Memory B cell (primary cell): ENCODE data around the gene NLRP2B.
"Not testable (repeated sequence)": the region's sequence is repeated elsewhere in the genome, so short reads cannot be mapped to it uniquely, and the experiment has no call there.

Experiments
- ATAC-seq: fragments of 150-1000 bp; cut with Tn5 transposase; 2 replicates; pipeline ENCODE4 v1.10.0; 2021; ENCODE audit warnings: low read depth, mild to moderate bottlenecking, moderate library complexity
- DNase-seq, 2 donors: peaks; one replicate each; pipeline ENCODE4 v3.0.0; 2022; ENCODE audit warnings: low spot score in 2 of 2
- H3K27ac Mint-ChIP-seq: one replicate; pipeline ENCODE4 v1.8.0; 2022; ENCODE audit warnings: mild to moderate bottlenecking, moderate library complexity, mixed read lengths
- H3K27me3 Mint-ChIP-seq: one replicate; pipeline ENCODE4 v1.8.0; 2022; ENCODE audit warnings: mixed read lengths
- H3K36me3 Mint-ChIP-seq: one replicate; pipeline ENCODE4 v1.8.0; 2022; ENCODE audit warnings: mild to moderate bottlenecking, mixed read lengths
- H3K4me1 Mint-ChIP-seq: one replicate; pipeline ENCODE4 v1.8.0; 2022; ENCODE audit warnings: mixed read lengths
- H3K4me3 Mint-ChIP-seq: one replicate; pipeline ENCODE4 v1.8.0; 2022; ENCODE audit warnings: mild to moderate bottlenecking, moderate library complexity, mixed read lengths
- H3K9me3 Mint-ChIP-seq: one replicate; pipeline ENCODE4 v1.8.0; 2022; ENCODE audit warnings: mixed read lengths

Gene NLRP2B

GRCh38 chrX:57680160-57680559 is at the start of gene NLRP2B:
Gene NLRP2B, minus strand, starts transcription at chrX:57680260.
- no peak for ATAC-seq
- Mint-ChIP-seq H3K4me1 (no peaks in the 10 kb centered on the region), H3K27me3 (no peaks in the 10 kb centered on the region), H3K4me3 (no peak within 1 kb of the TSS), H3K27ac (no peak within 1 kb of the TSS), H3K9me3 (no peaks in the 10 kb centered on the region), H3K36me3 (no peaks in the 10 kb centered on the region)
- DNase-seq = no peak

GRCh38 chrX:57725995-57726394 is 45.9 kb upstream of the NLRP2B start:
- ATAC-seq, H3K4me1 Mint-ChIP-seq, H3K27ac Mint-ChIP-seq, H3K27me3 Mint-ChIP-seq, H3K4me3 Mint-ChIP-seq, H3K9me3 Mint-ChIP-seq, H3K36me3 Mint-ChIP-seq, DNase-seq: not testable (repeated sequence)

GRCh38 chrX:57681341-57681740 is 1.3 kb upstream of the NLRP2B start:
- H3K9me3 Mint-ChIP-seq = no peaks in the 10 kb centered on the region
- no peak overlapping the region for H3K4me3 Mint-ChIP-seq
- H3K27me3 Mint-ChIP-seq = no peaks in the 10 kb centered on the region
- no peaks in the 10 kb centered on the region for H3K36me3 Mint-ChIP-seq
- no peaks in the 10 kb centered on the region for H3K4me1 Mint-ChIP-seq
- no peak overlapping the region for H3K27ac Mint-ChIP-seq
- ATAC-seq = no peak
- DNase-seq = no peak

- Mint-ChIP-seq H3K9me3 (peaks cover 4% of the 10 kb centered on the region), H3K4me1 (no peaks in the 10 kb centered on the region), H3K27ac (no peak overlapping the region), H3K36me3 (no peaks in the 10 kb centered on the region), H3K4me3 (no peak overlapping the region), H3K27me3 (no peaks in the 10 kb centered on the region)
- DNase-seq (no peak), ATAC-seq (no peak)
Observed at GRCh38 chrX:57678686-57679428, 1.2 kb downstream of the NLRP2B start.

GRCh38 chrX:57677132-57677858 is 2.8 kb downstream of the NLRP2B start:
- H3K4me3 Mint-ChIP-seq = no peak overlapping the region
- no peaks in the 10 kb centered on the region for H3K36me3 Mint-ChIP-seq
- DNase-seq (no peak), ATAC-seq (no peak)
- H3K27ac Mint-ChIP-seq = no peak overlapping the region
- no peaks in the 10 kb centered on the region for H3K27me3 Mint-ChIP-seq
- H3K4me1 Mint-ChIP-seq = no peaks in the 10 kb centered on the region
- H3K9me3 Mint-ChIP-seq = peaks cover 6% of the 10 kb centered on the region

- H3K4me3 Mint-ChIP-seq = no peak overlapping the region
- no peaks in the 10 kb centered on the region for H3K36me3 Mint-ChIP-seq
Observed at GRCh38 chrX:57675320-57675719, 4.7 kb downstream of the NLRP2B start.

GRCh38 chrX:57674861-57675260 is 5.2 kb downstream of the NLRP2B start:
- Mint-ChIP-seq H3K4me1 (no peaks in the 10 kb centered on the region), H3K36me3 (no peaks in the 10 kb centered on the region), H3K9me3 (peaks cover 8% of the 10 kb centered on the region), H3K27ac (no peak overlapping the region), H3K4me3 (no peak overlapping the region), H3K27me3 (no peaks in the 10 kb centered on the region)
- DNase-seq (no peak), ATAC-seq (no peak)

More at GRCh38 chrX:57675320-57675719, 4.7 kb downstream of the NLRP2B start:
- Mint-ChIP-seq H3K27me3 (no peaks in the 10 kb centered on the region), H3K27ac (no peak overlapping the region), H3K9me3 (peaks cover 8% of the 10 kb centered on the region), H3K4me1 (no peaks in the 10 kb centered on the region)
- no peak for DNase-seq
- no peak for ATAC-seq

GRCh38 chrX:57669961-57670360 is 10.1 kb downstream of the NLRP2B start:
- Mint-ChIP-seq H3K4me1 (no peaks in the 10 kb centered on the region), H3K27ac (no peak overlapping the region), H3K4me3 (no peak overlapping the region), H3K36me3 (no peaks in the 10 kb centered on the region), H3K9me3 (peaks cover 7% of the 10 kb centered on the region), H3K27me3 (no peaks in the 10 kb centered on the region)
- ATAC-seq (no peak), DNase-seq (no peak)

GRCh38 chrX:57667010-57667409 is 13.1 kb downstream of the NLRP2B start:
- no peaks in the 10 kb centered on the region for H3K27me3 Mint-ChIP-seq
- no peaks in the 10 kb centered on the region for H3K4me1 Mint-ChIP-seq
- no peaks in the 10 kb centered on the region for H3K36me3 Mint-ChIP-seq
- ATAC-seq (no peak), DNase-seq (no peak)
- no peak overlapping the region for H3K4me3 Mint-ChIP-seq
- H3K9me3 Mint-ChIP-seq = peaks cover 2% of the 10 kb centered on the region
- H3K27ac Mint-ChIP-seq = no peak overlapping the region

- ATAC-seq (no peak), DNase-seq (no peak)
- H3K4me1 Mint-ChIP-seq = no peaks in the 10 kb centered on the region
Observed at GRCh38 chrX:57655065-57655464, 25.0 kb downstream of the NLRP2B start.

GRCh38 chrX:57652705-57653104 is 27.4 kb downstream of the NLRP2B start:
- H3K9me3 Mint-ChIP-seq = no peaks in the 10 kb centered on the region
- no peak overlapping the region for H3K4me3 Mint-ChIP-seq
- no peak for DNase-seq
- no peak for ATAC-seq
- H3K27ac Mint-ChIP-seq = no peak overlapping the region
- no peaks in the 10 kb centered on the region for H3K36me3 Mint-ChIP-seq
- no peaks in the 10 kb centered on the region for H3K4me1 Mint-ChIP-seq
- H3K27me3 Mint-ChIP-seq = no peaks in the 10 kb centered on the region

More at GRCh38 chrX:57655065-57655464, 25.0 kb downstream of the NLRP2B start:
- Mint-ChIP-seq H3K27ac (no peak overlapping the region), H3K9me3 (no peaks in the 10 kb centered on the region), H3K27me3 (no peaks in the 10 kb centered on the region), H3K36me3 (no peaks in the 10 kb centered on the region), H3K4me3 (no peak overlapping the region)

GRCh38 chrX:57651169-57651919 is 28.7 kb downstream of the NLRP2B start:
- H3K27ac Mint-ChIP-seq = no peak overlapping the region
- H3K36me3 Mint-ChIP-seq = no peaks in the 10 kb centered on the region
- no peak overlapping the region for H3K4me3 Mint-ChIP-seq
- no peaks in the 10 kb centered on the region for H3K27me3 Mint-ChIP-seq
- no peaks in the 10 kb centered on the region for H3K4me1 Mint-ChIP-seq
- ATAC-seq (no peak), DNase-seq (no peak)
- no peaks in the 10 kb centered on the region for H3K9me3 Mint-ChIP-seq

GRCh38 chrX:57647020-57647419 is 33.0 kb downstream of the NLRP2B start:
- Mint-ChIP-seq H3K9me3 (peaks cover 1% of the 10 kb centered on the region), H3K27me3 (no peaks in the 10 kb centered on the region), H3K4me3 (no peak overlapping the region), H3K36me3 (no peaks in the 10 kb centered on the region), H3K4me1 (no peaks in the 10 kb centered on the region), H3K27ac (no peak overlapping the region)
- ATAC-seq = no peak
- DNase-seq = no peak

GRCh38 chrX:57643698-57644097 is 36.4 kb downstream of the NLRP2B start:
- peaks cover 4% of the 10 kb centered on the region for H3K36me3 Mint-ChIP-seq
- no peaks in the 10 kb centered on the region for H3K4me1 Mint-ChIP-seq
- H3K9me3 Mint-ChIP-seq = peaks cover 7% of the 10 kb centered on the region
- no peak overlapping the region for H3K27ac Mint-ChIP-seq
- ATAC-seq (no peak), DNase-seq (no peak)
- H3K27me3 Mint-ChIP-seq = no peaks in the 10 kb centered on the region
- no peak overlapping the region for H3K4me3 Mint-ChIP-seq
